Fibroblast of lung (primary cell): Measurements from ENCODE around the gene FAM78A.

Experiments used
- CTCF ChIP-seq, 2 donors: IDR thresholded peaks in 1 of 2; conservative IDR thresholded peaks in 1 of 2; 1 replicate in 1 of 2; 2 replicates in 1 of 2; pipeline ENCODE4 v1.5.1; 2011 to 2012; ENCODE audit warnings: low read length in 2 of 2, control low read depth in 1 of 2, inconsistent platforms in 1 of 2, low read depth in 1 of 2, mild to moderate bottlenecking in 1 of 2
- EZH2 ChIP-seq: IDR thresholded peaks from 2 replicates; pipeline ENCODE4 v1.5.1; 2012; ENCODE audit warnings: low read length, control low read depth, mild to moderate bottlenecking; ENCODE audit errors: missing control alignments

GRCh38 chr9:131233995-131234394, 42.3 kb downstream of the FAM78A start:
- TF ChIP-seq CTCF (conservative IDR thresholded peaks at IDR 0.05 in 1 of 2, IDR thresholded peaks at IDR 0.05 in 1 of 2; ENCODE audit: low read depth in 1 of 2, low read length in 2 of 2) (no peak), EZH2 (no peak)
